ENCODE results near the gene SPTSSA. TPM values are rescaled to one million over a fixed set of nuclear protein-coding genes. Genes with fewer than 3 reads are reported as not detected.

SPTSSA gene
- total RNA-seq, 3 donors from 2014 or later (not counting 1 experiment from before 2014, with no cell fraction given): 3.2 to 4.9 (median 4.9) TPM

DNA sequence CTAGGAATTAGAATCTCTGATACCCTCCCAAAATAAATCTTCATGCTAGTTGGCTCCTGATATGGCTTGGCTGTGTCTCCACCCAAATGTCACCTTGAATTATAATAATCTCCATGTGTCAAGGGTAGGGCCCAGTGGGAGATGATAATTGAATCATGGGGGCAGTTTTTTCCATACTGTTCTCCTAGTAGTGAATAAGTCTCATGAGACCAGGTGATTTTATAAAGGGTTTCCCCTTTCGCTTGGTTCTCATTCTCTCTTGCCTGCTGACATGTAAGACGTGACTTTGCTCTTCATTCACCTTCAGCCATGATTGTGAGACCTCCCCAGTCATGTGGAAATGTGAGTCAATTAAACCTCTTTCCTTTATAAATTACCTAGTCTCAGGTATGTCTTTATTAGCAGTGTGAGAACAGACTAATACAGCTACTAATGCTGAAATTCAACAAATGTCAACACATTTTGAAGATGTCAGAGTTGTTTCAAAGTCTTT is 12.2 kb upstream of the SPTSSA start:
- Mint-ChIP-seq H3K4me3 (no peak overlapping the region), H3K27me3 (ENCODE audit: low read depth in 2 of 2) (peaks cover 7 to 12% of the 10 kb centered on the region in 2 donors), H3K36me3 (no peaks in the 10 kb centered on the region), H3K4me1 (no peaks in the 10 kb centered on the region), H3K27ac (no peak overlapping the region), H3K9me3 (no peaks in the 10 kb centered on the region)
- WGBS (ENCODE audit: insufficient coverage): 83% methylated on average over 2 of the region's 2 CpGs
- TF ChIP-seq, protein P1, sequence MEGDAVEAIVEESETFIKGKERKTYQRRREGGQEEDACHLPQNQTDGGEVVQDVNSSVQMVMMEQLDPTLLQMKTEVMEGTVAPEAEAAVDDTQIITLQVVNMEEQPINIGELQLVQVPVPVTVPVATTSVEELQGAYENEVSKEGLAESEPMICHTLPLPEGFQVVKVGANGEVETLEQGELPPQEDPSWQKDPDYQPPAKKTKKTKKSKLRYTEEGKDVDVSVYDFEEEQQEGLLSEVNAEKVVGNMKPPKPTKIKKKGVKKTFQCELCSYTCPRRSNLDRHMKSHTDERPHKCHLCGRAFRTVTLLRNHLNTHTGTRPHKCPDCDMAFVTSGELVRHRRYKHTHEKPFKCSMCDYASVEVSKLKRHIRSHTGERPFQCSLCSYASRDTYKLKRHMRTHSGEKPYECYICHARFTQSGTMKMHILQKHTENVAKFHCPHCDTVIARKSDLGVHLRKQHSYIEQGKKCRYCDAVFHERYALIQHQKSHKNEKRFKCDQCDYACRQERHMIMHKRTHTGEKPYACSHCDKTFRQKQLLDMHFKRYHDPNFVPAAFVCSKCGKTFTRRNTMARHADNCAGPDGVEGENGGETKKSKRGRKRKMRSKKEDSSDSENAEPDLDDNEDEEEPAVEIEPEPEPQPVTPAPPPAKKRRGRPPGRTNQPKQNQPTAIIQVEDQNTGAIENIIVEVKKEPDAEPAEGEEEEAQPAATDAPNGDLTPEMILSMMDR (IDR thresholded peaks at IDR 0.05): no peak
- Histone ChIP-seq H3K4me3 (ENCODE audit: low read length) (no peak overlapping the region), H3K27ac (ENCODE audit: low read length) (no peak overlapping the region), H3K9me3 (ENCODE audit: control insufficient read depth, insufficient read depth, low read length) (no peaks in the 10 kb centered on the region), H3K27me3 (ENCODE audit: control insufficient read depth, insufficient read depth, low read length) (no peaks in the 10 kb centered on the region), H3K4me1 (ENCODE audit: control insufficient read depth, insufficient read depth, low read length) (no peaks in the 10 kb centered on the region), H3K36me3 (ENCODE audit: control insufficient read depth, insufficient read depth, low read length) (no peaks in the 10 kb centered on the region)
- no peak for ATAC-seq
- DNase-seq: no peak
- intact Hi-C loops (cut with micrococcal nuclease): no loop called here

DNA sequence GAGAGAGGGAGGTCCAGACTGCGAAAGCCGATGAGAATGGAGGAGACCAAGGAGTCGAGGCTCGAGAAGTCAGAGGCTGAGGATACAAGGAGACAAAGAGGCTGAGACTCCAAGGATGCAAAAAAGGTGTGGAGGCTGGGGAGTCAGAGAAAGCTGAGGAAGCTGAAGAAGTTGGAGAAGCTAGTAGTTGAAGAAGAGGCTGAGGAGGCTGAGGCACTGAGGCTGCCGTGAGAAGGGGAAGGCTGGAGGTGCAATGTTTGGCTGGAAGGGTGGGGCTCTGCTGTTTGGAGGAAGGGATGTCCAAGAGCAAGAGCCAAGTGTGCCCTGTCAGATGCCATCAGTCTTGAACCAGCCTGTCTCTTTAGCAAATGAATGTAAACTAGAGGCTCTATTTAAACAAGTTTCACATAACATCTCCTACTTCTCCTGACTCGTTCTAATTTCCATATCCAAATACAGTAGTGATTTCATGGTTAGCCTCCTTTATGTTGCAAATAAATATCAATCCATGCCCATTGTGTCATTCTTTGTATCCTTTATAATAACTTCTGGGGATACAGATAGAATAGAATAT is 10.8 kb upstream of the SPTSSA start:
- Histone ChIP-seq H3K27me3 (ENCODE audit: control insufficient read depth, insufficient read depth, low read length) (no peaks in the 10 kb centered on the region), H3K4me3 (ENCODE audit: low read length) (no peak overlapping the region), H3K4me1 (ENCODE audit: control insufficient read depth, insufficient read depth, low read length) (no peaks in the 10 kb centered on the region), H3K9me3 (ENCODE audit: control insufficient read depth, insufficient read depth, low read length) (no peaks in the 10 kb centered on the region), H3K36me3 (ENCODE audit: control insufficient read depth, insufficient read depth, low read length) (no peaks in the 10 kb centered on the region), H3K27ac (ENCODE audit: low read length) (no peak overlapping the region)
- intact Hi-C loops (cut with micrococcal nuclease): no loop called here
- no peaks in the 10 kb centered on the region for H3K36me3 Mint-ChIP-seq
- 90% methylated on average over 5 of the region's 6 CpGs for WGBS (ENCODE audit: insufficient coverage)
- TF ChIP-seq, protein P1 (IDR thresholded peaks at IDR 0.05): no peak
- DNase-seq (no peak), ATAC-seq (no peak)
- H3K27me3 Mint-ChIP-seq (ENCODE audit: low read depth in 2 of 2): peaks cover 7 to 12% of the 10 kb centered on the region in 2 donors
- H3K4me3 Mint-ChIP-seq: no peak overlapping the region
- no peak overlapping the region for H3K27ac Mint-ChIP-seq
- no peaks in the 10 kb centered on the region for H3K9me3 Mint-ChIP-seq
- H3K4me1 Mint-ChIP-seq: no peaks in the 10 kb centered on the region

DNA sequence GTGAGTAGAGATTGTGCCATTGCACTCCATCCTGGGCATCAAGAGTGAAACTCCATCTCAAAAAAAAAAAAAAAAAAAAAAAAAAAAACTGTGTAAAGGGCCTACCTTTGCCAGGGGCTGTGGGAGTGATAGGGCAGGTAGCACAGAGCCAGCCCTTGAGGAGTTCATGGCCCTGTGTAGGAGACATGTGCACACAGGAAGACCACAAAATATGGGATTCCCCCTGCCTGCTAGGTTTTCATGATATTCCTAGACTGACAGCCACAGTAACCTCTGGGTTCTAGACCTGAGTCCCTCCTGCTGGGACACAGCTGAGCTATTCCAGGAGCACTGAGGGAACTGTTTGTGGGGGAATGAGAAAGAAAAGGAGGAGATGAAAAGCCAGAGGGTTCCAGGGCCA is 8.3 kb upstream of the SPTSSA start:
- H3K9me3 Mint-ChIP-seq: no peaks in the 10 kb centered on the region
- TF ChIP-seq, protein P1 (IDR thresholded peaks at IDR 0.05): no peak
- DNase-seq (no peak), ATAC-seq (no peak)
- Histone ChIP-seq H3K27me3 (ENCODE audit: control insufficient read depth, insufficient read depth, low read length) (no peaks in the 10 kb centered on the region), H3K36me3 (ENCODE audit: control insufficient read depth, insufficient read depth, low read length) (no peaks in the 10 kb centered on the region), H3K27ac (ENCODE audit: low read length) (no peak overlapping the region), H3K4me3 (ENCODE audit: low read length) (no peak overlapping the region), H3K4me1 (ENCODE audit: control insufficient read depth, insufficient read depth, low read length) (no peaks in the 10 kb centered on the region), H3K9me3 (ENCODE audit: control insufficient read depth, insufficient read depth, low read length) (no peaks in the 10 kb centered on the region)
- H3K4me3 Mint-ChIP-seq: no peak overlapping the region
- peaks cover 0 to 8% of the 10 kb centered on the region in 2 donors for H3K27me3 Mint-ChIP-seq (ENCODE audit: low read depth in 2 of 2)
- H3K27ac Mint-ChIP-seq: no peak overlapping the region
- no peaks in the 10 kb centered on the region for H3K4me1 Mint-ChIP-seq
- intact Hi-C loops (cut with micrococcal nuclease): no loop called here
- H3K36me3 Mint-ChIP-seq: no peaks in the 10 kb centered on the region

DNA sequence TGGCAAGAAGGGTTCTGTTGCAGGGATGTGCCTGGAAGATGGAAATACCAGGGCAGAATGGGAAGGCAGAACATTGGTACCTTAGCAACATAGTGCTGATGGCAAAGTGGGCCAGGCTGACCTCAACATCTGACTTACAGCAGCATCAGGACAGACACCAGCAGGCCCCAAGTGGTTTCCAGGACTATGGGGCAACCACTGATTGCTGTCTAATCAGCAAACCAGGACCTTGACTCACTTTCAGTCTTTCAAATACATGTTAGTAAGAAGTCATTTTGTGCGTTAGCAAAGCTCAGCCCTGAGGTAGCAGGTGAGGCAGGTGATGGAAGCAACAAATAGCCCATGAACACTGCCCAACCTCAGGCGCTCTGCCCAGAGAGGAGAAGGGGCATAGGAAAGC is 4.7 kb upstream of the SPTSSA start:
- no peak overlapping the region for H3K27ac Mint-ChIP-seq
- H3K4me1 Mint-ChIP-seq: peaks cover 0 to 6% of the 10 kb centered on the region in 2 donors
- H3K27ac ChIP-seq (ENCODE audit: low read length): no peak overlapping the region
- H3K9me3 Mint-ChIP-seq: no peaks in the 10 kb centered on the region
- no peak overlapping the region for H3K4me3 ChIP-seq (ENCODE audit: low read length)
- ATAC-seq (no peak), DNase-seq (no peak)
- H3K9me3 ChIP-seq (ENCODE audit: control insufficient read depth, insufficient read depth, low read length): no peaks in the 10 kb centered on the region
- TF ChIP-seq, protein P1 (IDR thresholded peaks at IDR 0.05): no peak
- no peaks in the 10 kb centered on the region for H3K36me3 ChIP-seq (ENCODE audit: control insufficient read depth, insufficient read depth, low read length)
- no peak overlapping the region for H3K4me3 Mint-ChIP-seq
- peaks cover 7% of the 10 kb centered on the region for H3K4me1 ChIP-seq (ENCODE audit: control insufficient read depth, insufficient read depth, low read length)
- intact Hi-C loops (cut with micrococcal nuclease): no loop called here
- H3K27me3 Mint-ChIP-seq (ENCODE audit: low read depth in 2 of 2): no peaks in the 10 kb centered on the region
- 90% methylated on average over 2 of the region's 2 CpGs for WGBS (ENCODE audit: insufficient coverage)
- H3K27me3 ChIP-seq (ENCODE audit: control insufficient read depth, insufficient read depth, low read length): no peaks in the 10 kb centered on the region
- H3K36me3 Mint-ChIP-seq: no peaks in the 10 kb centered on the region

Measured in natural killer cell (primary cell).